K562 (cell line): ENCODE measurements around the gene MRPL55. TPM values are rescaled to one million over a fixed set of nuclear protein-coding genes. Genes with fewer than 3 reads are reported as not detected.

Experiments used
- CBFA2T2 ChIP-seq: fragments of 450-650 bp; conservative IDR thresholded peaks from 2 replicates; pipeline ENCODE4 v1.6.1; 2017; ENCODE audit warnings: mild to moderate bottlenecking
- EGR1 ChIP-seq: fragments of 450-650 bp; conservative IDR thresholded peaks from 2 replicates; pipeline ENCODE4 v1.6.1; 2017; ENCODE audit warnings: mild to moderate bottlenecking
- GABPB2 ChIP-seq: fragments of 250-450 bp; sonication (Bioruptor Pico); conservative IDR thresholded peaks from 2 replicates; pipeline ENCODE4 v1.5.1; 2021; ENCODE audit warnings: mild to moderate bottlenecking
- HDAC1 ChIP-seq, 2 experiments: fragments of 450-650 bp; IDR thresholded peaks; 2 replicates each; pipeline ENCODE4 v1.6.1; 2016 to 2017; ENCODE audit warnings: inconsistent platforms in 1 of 2, mild to moderate bottlenecking in 1 of 2, moderate library complexity in 1 of 2
- NFE2L1 ChIP-seq: fragments of 450-650 bp; IDR thresholded peaks from 2 replicates; pipeline ENCODE4 v1.6.1; 2016; ENCODE audit warnings: missing genetic modification characterization, low read depth, mild to moderate bottlenecking, missing compliant biosample characterization, moderate library complexity, borderline replicate concordance
- RBM34 ChIP-seq: fragments of 200-400 bp; formaldehyde crosslinking; IDR thresholded peaks from 2 replicates; pipeline ENCODE4 v1.6.1; 2018; ENCODE audit warnings: low read length, borderline replicate concordance; ENCODE audit not compliant: insufficient read depth
- TARDBP ChIP-seq: fragments of 450-650 bp; IDR thresholded peaks from 2 replicates; pipeline ENCODE4 v1.6.1; 2016
- TEAD1 ChIP-seq, 2 experiments: fragments of 450-650 bp in 1 of 2; sonication (generic) in 1 of 2; formaldehyde crosslinking; IDR thresholded peaks; 2 replicates each; pipeline versions ENCODE4 v1.4.0 to v1.8.0; 2020 to 2022; ENCODE audit warnings: mild to moderate bottlenecking in 2 of 2, missing genetic modification reagents in 1 of 2
- ZNF436 ChIP-seq: fragments of 250-450, 450-650 bp; sonication (Bioruptor Pico); formaldehyde crosslinking; IDR thresholded peaks from 2 replicates; pipeline ENCODE4 v1.7.0; 2020; ENCODE audit warnings: mild to moderate bottlenecking
- ZNF699 ChIP-seq: fragments of 250-450 bp; sonication (Bioruptor Pico); IDR thresholded peaks from 2 replicates; pipeline ENCODE4 v1.8.0; 2021; ENCODE audit warnings: mild to moderate bottlenecking, moderate library complexity; ENCODE audit not compliant: insufficient replicate concordance
- ZNF79 ChIP-seq: fragments of 250-450 bp; sonication (Bioruptor Pico); IDR thresholded peaks from 2 replicates; pipeline ENCODE4 v1.4.0; 2020; ENCODE audit warnings: low read depth, mild to moderate bottlenecking, moderate library complexity
- polyA plus RNA-seq, 8 experiments: library from polyadenylated mRNA; depleted of rRNA in 4 of 8; stranded (reverse) in 5 of 8; unstranded in 3 of 8; fragments of >200 nt; fragmentation: Nextera tagmentation in 2 of 8; fragmentation: Illumina TruSeq in 1 of 8; extraction: Ambion mirVana in 2 of 8; extraction: Trizol in 1 of 8; gene quantifications; 2 replicates each; pipeline versions ENCODE4 v1.2.1 to v1.2.3, GENCODE V29; 2011 to 2014; ENCODE audit warnings: inconsistent platforms in 1 of 8, missing spikeins in 1 of 8
- total RNA-seq, 7 experiments: library from RNA; depleted of rRNA in 6 of 7; stranded (reverse); fragments of >200 nt in 6 of 7; fragmentation: Illumina TruSeq in 2 of 7; extraction: Trizol in 2 of 7; gene quantifications; 2 replicates each; pipeline versions ENCODE4 v1.2.1 to v1.2.3, GENCODE V29; 2011 to 2021; ENCODE audit warnings: low replicate concordance in 1 of 7
- TF ChIP-seq, protein P1 (sequence below): fragments of 450-650 bp; IDR thresholded peaks from 2 replicates; pipeline ENCODE4 v1.6.1; 2016; ENCODE audit warnings: borderline replicate concordance
- TF ChIP-seq, protein P2 (sequence below): fragments of 250-450 bp; sonication (Bioruptor Pico); IDR thresholded peaks from 2 replicates; pipeline ENCODE4 v1.8.0; 2022; ENCODE audit warnings: moderate library complexity, mild to moderate bottlenecking, inconsistent platforms
- TF ChIP-seq, protein P3 (sequence below): fragments of 250-450 bp; sonication (Bioruptor Pico); IDR thresholded peaks from 2 replicates; pipeline ENCODE4 v1.8.0; 2021; ENCODE audit warnings: mild to moderate bottlenecking, moderate library complexity
- TF ChIP-seq, protein P4 (sequence below), 2 experiments: fragments of 450-650 bp; conservative IDR thresholded peaks; 2 replicates each; pipeline ENCODE4 v1.6.1; 2017; ENCODE audit warnings: mild to moderate bottlenecking in 2 of 2, moderate library complexity in 2 of 2
- TF ChIP-seq, protein P5 (sequence below): fragments of 450-650 bp; formaldehyde crosslinking; IDR thresholded peaks from 2 replicates; pipeline ENCODE4 v1.4.0; 2022; ENCODE audit warnings: missing genetic modification characterization

Gene MRPL55
- total and polyA plus RNA-seq, 9 of the 15 experiments (the other 6 are each of a cell fraction or from before 2014, with no cell fraction given) = 34.9 to 228 (median 81.0) TPM

DNA sequence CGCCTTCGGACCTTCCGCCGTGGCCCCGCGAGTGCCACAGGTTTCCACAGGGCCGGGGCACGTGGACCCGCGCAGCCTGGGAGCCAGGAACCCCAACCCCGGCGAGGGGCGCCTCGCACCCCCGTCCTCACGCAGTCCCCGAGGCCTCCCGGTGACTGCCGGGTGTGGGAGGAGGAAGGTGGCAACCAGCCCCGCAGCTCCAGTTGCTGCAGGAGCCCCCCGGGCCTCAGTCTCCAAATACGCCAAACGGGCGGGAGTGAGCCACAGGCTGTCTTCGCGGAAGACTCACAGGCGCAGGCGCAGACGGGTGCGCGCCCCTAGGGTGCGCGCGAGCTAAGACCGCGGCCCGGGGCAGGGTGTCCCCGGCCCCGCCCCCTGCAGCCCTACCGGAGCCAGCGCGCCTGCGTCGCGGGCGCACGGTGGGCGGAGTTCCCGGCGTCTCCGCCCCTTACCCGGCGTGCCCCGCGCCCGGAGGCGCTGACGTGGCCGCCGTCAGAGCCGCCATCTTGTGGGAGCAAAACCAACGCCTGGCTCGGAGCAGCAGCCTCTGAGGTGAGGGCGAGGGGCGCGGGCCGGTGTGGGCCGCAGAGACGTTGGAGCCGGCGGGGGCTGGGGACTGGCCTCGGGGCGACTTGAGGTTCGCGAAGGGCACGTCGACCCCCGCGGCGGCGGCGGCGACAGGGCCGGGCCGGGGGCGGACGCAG is 26.7 kb downstream of the MRPL55 start, which contains the start of gene ARF1 (continued):
- TF ChIP-seq, protein P1, sequence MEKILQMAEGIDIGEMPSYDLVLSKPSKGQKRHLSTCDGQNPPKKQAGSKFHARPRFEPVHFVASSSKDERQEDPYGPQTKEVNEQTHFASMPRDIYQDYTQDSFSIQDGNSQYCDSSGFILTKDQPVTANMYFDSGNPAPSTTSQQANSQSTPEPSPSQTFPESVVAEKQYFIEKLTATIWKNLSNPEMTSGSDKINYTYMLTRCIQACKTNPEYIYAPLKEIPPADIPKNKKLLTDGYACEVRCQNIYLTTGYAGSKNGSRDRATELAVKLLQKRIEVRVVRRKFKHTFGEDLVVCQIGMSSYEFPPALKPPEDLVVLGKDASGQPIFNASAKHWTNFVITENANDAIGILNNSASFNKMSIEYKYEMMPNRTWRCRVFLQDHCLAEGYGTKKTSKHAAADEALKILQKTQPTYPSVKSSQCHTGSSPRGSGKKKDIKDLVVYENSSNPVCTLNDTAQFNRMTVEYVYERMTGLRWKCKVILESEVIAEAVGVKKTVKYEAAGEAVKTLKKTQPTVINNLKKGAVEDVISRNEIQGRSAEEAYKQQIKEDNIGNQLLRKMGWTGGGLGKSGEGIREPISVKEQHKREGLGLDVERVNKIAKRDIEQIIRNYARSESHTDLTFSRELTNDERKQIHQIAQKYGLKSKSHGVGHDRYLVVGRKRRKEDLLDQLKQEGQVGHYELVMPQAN = no peak; the same call in 1 of the 2 replicates
- TF ChIP-seq, protein P2, sequence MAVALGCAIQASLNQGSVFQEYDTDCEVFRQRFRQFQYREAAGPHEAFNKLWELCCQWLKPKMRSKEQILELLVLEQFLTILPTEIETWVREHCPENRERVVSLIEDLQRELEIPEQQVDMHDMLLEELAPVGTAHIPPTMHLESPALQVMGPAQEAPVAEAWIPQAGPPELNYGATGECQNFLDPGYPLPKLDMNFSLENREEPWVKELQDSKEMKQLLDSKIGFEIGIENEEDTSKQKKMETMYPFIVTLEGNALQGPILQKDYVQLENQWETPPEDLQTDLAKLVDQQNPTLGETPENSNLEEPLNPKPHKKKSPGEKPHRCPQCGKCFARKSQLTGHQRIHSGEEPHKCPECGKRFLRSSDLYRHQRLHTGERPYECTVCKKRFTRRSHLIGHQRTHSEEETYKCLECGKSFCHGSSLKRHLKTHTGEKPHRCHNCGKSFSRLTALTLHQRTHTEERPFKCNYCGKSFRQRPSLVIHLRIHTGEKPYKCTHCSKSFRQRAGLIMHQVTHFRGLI (CRISPR knock-in tag) = 0 out of 2 replicates have a peak, but pooled peaks have one; percentile 49
- TF ChIP-seq TEAD1 (CRISPR knock-in tag; IDR thresholded peaks at IDR 0.05) = peak; percentile 46 to 62; a peak in 3 of 4 replicates
- TF ChIP-seq, protein P3, sequence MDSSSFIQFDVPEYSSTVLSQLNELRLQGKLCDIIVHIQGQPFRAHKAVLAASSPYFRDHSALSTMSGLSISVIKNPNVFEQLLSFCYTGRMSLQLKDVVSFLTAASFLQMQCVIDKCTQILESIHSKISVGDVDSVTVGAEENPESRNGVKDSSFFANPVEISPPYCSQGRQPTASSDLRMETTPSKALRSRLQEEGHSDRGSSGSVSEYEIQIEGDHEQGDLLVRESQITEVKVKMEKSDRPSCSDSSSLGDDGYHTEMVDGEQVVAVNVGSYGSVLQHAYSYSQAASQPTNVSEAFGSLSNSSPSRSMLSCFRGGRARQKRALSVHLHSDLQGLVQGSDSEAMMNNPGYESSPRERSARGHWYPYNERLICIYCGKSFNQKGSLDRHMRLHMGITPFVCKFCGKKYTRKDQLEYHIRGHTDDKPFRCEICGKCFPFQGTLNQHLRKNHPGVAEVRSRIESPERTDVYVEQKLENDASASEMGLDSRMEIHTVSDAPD (CRISPR knock-in tag) = no peak
- TF ChIP-seq NFE2L1 (tag) = no peak
- TF ChIP-seq ZNF79 (CRISPR knock-in tag) = no peak
- TF ChIP-seq, protein P4, sequence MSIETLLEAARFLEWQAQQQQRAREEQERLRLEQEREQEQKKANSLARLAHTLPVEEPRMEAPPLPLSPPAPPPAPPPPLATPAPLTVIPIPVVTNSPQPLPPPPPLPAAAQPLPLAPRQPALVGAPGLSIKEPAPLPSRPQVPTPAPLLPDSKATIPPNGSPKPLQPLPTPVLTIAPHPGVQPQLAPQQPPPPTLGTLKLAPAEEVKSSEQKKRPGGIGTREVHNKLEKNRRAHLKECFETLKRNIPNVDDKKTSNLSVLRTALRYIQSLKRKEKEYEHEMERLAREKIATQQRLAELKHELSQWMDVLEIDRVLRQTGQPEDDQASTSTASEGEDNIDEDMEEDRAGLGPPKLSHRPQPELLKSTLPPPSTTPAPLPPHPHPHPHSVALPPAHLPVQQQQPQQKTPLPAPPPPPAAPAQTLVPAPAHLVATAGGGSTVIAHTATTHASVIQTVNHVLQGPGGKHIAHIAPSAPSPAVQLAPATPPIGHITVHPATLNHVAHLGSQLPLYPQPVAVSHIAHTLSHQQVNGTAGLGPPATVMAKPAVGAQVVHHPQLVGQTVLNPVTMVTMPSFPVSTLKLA (conservative IDR thresholded peaks at IDR 0.05) = peak; percentile 62 to 80; a peak in 3 of 4 replicates
- no peak for TF ChIP-seq ZNF699 (CRISPR knock-in tag)
- peak; percentile 28 for TF ChIP-seq TARDBP
- TF ChIP-seq EGR1 = peak; percentile 10; the same call in 1 of the 2 replicates
- no peak for TF ChIP-seq ZNF436 (CRISPR knock-in tag)
- 0 out of 2 replicates have a peak, but pooled peaks have one; percentile 5 for TF ChIP-seq RBM34
- TF ChIP-seq GABPB2 (CRISPR knock-in tag) = no peak
- peak in 1 of 2 experiments; percentile 49; a peak in 2 of 4 replicates for TF ChIP-seq HDAC1 (IDR thresholded peaks at IDR 0.05)
- TF ChIP-seq CBFA2T2 = no peak
- TF ChIP-seq, protein P5, sequence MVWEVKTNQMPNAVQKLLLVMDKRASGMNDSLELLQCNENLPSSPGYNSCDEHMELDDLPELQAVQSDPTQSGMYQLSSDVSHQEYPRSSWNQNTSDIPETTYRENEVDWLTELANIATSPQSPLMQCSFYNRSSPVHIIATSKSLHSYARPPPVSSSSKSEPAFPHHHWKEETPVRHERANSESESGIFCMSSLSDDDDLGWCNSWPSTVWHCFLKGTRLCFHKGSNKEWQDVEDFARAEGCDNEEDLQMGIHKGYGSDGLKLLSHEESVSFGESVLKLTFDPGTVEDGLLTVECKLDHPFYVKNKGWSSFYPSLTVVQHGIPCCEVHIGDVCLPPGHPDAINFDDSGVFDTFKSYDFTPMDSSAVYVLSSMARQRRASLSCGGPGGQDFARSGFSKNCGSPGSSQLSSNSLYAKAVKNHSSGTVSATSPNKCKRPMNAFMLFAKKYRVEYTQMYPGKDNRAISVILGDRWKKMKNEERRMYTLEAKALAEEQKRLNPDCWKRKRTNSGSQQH (CRISPR knock-in tag) = 0 out of 2 replicates have a peak, but pooled peaks have one; percentile 54
